Naive B cell (primary cell): ENCODE results near the gene LDAF1. TPM values are rescaled to one million over a fixed set of nuclear protein-coding genes. Genes with fewer than 3 reads are reported as not detected.
"Not testable (repeated sequence)": the region's sequence is repeated elsewhere in the genome, so short reads cannot be mapped to it uniquely, and the experiment has no call there.

Source experiments
- ATAC-seq, 2 donors: fragments of 150-1000 bp; cut with Tn5 transposase; 2 replicates each; pipeline ENCODE4 v1.10.0; 2021; ENCODE audit warnings: low read depth in 2 of 2, mild to moderate bottlenecking in 2 of 2, moderate library complexity in 2 of 2
- DNase-seq: peaks from one replicate; pipeline ENCODE4 v3.0.0; 2022
- H3K27ac Mint-ChIP-seq, 6 donors: one replicate each; pipeline ENCODE4 v1.8.0; 2020 to 2022; ENCODE audit warnings: mild to moderate bottlenecking in 6 of 6, mixed read lengths in 6 of 6, moderate library complexity in 5 of 6, inconsistent platforms in 2 of 6
- H3K27me3 Mint-ChIP-seq, 3 donors: one replicate each; pipeline ENCODE4 v1.8.0; 2021 to 2022; ENCODE audit warnings: mixed read lengths in 3 of 3, mild to moderate bottlenecking in 1 of 3
- H3K36me3 Mint-ChIP-seq, 2 donors: one replicate each; pipeline ENCODE4 v1.8.0; 2020 to 2022; ENCODE audit warnings: mixed read lengths in 2 of 2, inconsistent platforms in 1 of 2, mild to moderate bottlenecking in 1 of 2
- H3K4me1 Mint-ChIP-seq, 3 donors: one replicate each; pipeline ENCODE4 v1.8.0; 2020 to 2022; ENCODE audit warnings: mixed read lengths in 3 of 3, inconsistent platforms in 1 of 3, mild to moderate bottlenecking in 1 of 3, moderate library complexity in 1 of 3
- H3K4me3 Mint-ChIP-seq, 8 donors: one replicate each; pipeline ENCODE4 v1.8.0; 2020 to 2022; ENCODE audit warnings: mild to moderate bottlenecking in 8 of 8, mixed read lengths in 8 of 8, moderate library complexity in 8 of 8, inconsistent platforms in 2 of 8
- H3K9me3 Mint-ChIP-seq, 7 donors: one replicate each; pipeline ENCODE4 v1.8.0; 2020 to 2022; ENCODE audit warnings: mixed read lengths in 7 of 7, mild to moderate bottlenecking in 5 of 7, inconsistent platforms in 2 of 7, moderate library complexity in 1 of 7
- polyA plus RNA-seq, 6 donors: library from polyadenylated mRNA; unstranded; fragments of 300-500 nt; fragmentation: Illumina TruSeq; gene quantifications; one replicate each; pipeline ENCODE4 v1.2.3, GENCODE V29; 2021; ENCODE audit warnings: low read depth in 6 of 6

LDAF1 gene
- polyA plus RNA-seq, 6 donors from 2014 or later: 18.3 to 30.6 (median 22.0) TPM

- ATAC-seq (no peak), DNase-seq (no peak)
- Mint-ChIP-seq H3K4me3 (no peak overlapping the region), H3K27me3 (no peaks in the 10 kb centered on the region), H3K9me3 (no peaks in the 10 kb centered on the region), H3K27ac (no peak overlapping the region), H3K36me3 (peaks cover 11 to 24% of the 10 kb centered on the region in 2 donors), H3K4me1 (peaks cover 0 to 5% (median 3%) of the 10 kb centered on the region in 3 donors)
These were observed 8.9 kb downstream of the LDAF1 start for GRCh38 chr16:21167360-21167759.

- DNase-seq: no peak
These were observed 9.6 kb downstream of the LDAF1 start for GRCh38 chr16:21167929-21168602.

GRCh38 chr16:21169249-21169981 is 10.9 kb downstream of the LDAF1 start:
- ATAC-seq: no peak
- Mint-ChIP-seq H3K27ac (peak overlapping the region in 1 of 6 donors; percentile 44), H3K36me3 (peaks cover 19 to 30% of the 10 kb centered on the region in 2 donors)

More at GRCh38 chr16:21167929-21168602, 9.6 kb downstream of the LDAF1 start:
- Mint-ChIP-seq H3K27me3 (no peaks in the 10 kb centered on the region), H3K27ac (no peak overlapping the region), H3K4me3 (peak overlapping the region in 1 of 8 donors; percentile 25), H3K36me3 (peaks cover 18 to 28% of the 10 kb centered on the region in 2 donors), H3K4me1 (peaks cover 0 to 5% (median under 1%) of the 10 kb centered on the region in 3 donors), H3K9me3 (no peaks in the 10 kb centered on the region)
- no peak for ATAC-seq

GRCh38 chr16:21170116-21170515 is 11.6 kb downstream of the LDAF1 start:
- H3K27me3 Mint-ChIP-seq, H3K9me3 Mint-ChIP-seq, DNase-seq, H3K4me1 Mint-ChIP-seq, ATAC-seq, H3K4me3 Mint-ChIP-seq: not testable (repeated sequence)
- Mint-ChIP-seq H3K27ac (peak overlapping the region in 1 of 6 donors; percentile 73), H3K36me3 (peaks cover 19 to 24% of the 10 kb centered on the region in 2 donors)

More at GRCh38 chr16:21169249-21169981, 10.9 kb downstream of the LDAF1 start:
- no peaks in the 10 kb centered on the region for H3K9me3 Mint-ChIP-seq
- H3K27me3 Mint-ChIP-seq: no peaks in the 10 kb centered on the region
- H3K4me1 Mint-ChIP-seq: peaks cover 0 to 5% (median 0%) of the 10 kb centered on the region in 3 donors
- H3K4me3 Mint-ChIP-seq: no peak overlapping the region
- DNase-seq: no peak

GRCh38 chr16:21172650-21173049 is 14.2 kb downstream of the LDAF1 start:
- DNase-seq (no peak), ATAC-seq (no peak)
- Mint-ChIP-seq H3K4me3 (no peak overlapping the region), H3K36me3 (peaks cover 19 to 32% of the 10 kb centered on the region in 2 donors), H3K27me3 (no peaks in the 10 kb centered on the region), H3K4me1 (no peaks in the 10 kb centered on the region), H3K9me3 (no peaks in the 10 kb centered on the region), H3K27ac (no peak overlapping the region)

GRCh38 chr16:21175397-21175796 is 16.9 kb downstream of the LDAF1 start:
- H3K27ac Mint-ChIP-seq: no peak overlapping the region
- DNase-seq: no peak
- peaks cover 27 to 45% of the 10 kb centered on the region in 2 donors for H3K36me3 Mint-ChIP-seq
- no peaks in the 10 kb centered on the region for H3K27me3 Mint-ChIP-seq
- H3K9me3 Mint-ChIP-seq: peaks cover 0 to 4% (median 0%) of the 10 kb centered on the region in 7 donors
- ATAC-seq: no peak
- no peaks in the 10 kb centered on the region for H3K4me1 Mint-ChIP-seq
- H3K4me3 Mint-ChIP-seq: no peak overlapping the region

GRCh38 chr16:21179126-21179982 is 20.9 kb downstream of the LDAF1 start:
- H3K27me3 Mint-ChIP-seq: no peaks in the 10 kb centered on the region
- ATAC-seq: no peak
- H3K27ac Mint-ChIP-seq: no peak overlapping the region
- H3K4me1 Mint-ChIP-seq: peaks cover 1 to 2% (median 2%) of the 10 kb centered on the region in 3 donors
- DNase-seq: no peak
- no peak overlapping the region for H3K4me3 Mint-ChIP-seq
- peaks cover 31 to 43% of the 10 kb centered on the region in 2 donors for H3K36me3 Mint-ChIP-seq
- H3K9me3 Mint-ChIP-seq: peaks cover under 1 to 13% (median 7%) of the 10 kb centered on the region in 7 donors

- Mint-ChIP-seq H3K4me3 (no peak overlapping the region), H3K27ac (no peak overlapping the region), H3K27me3 (no peaks in the 10 kb centered on the region), H3K9me3 (peaks cover 7 to 17% (median 12%) of the 10 kb centered on the region in 7 donors), H3K36me3 (peaks cover 37 to 49% of the 10 kb centered on the region in 2 donors), H3K4me1 (peaks cover 8 to 9% (median 8%) of the 10 kb centered on the region in 3 donors)
- DNase-seq (no peak), ATAC-seq (no peak)
These were observed 21.5 kb downstream of the LDAF1 start for GRCh38 chr16:21179983-21180365.

- no peak for ATAC-seq
- H3K9me3 Mint-ChIP-seq: peaks cover 11 to 28% (median 17%) of the 10 kb centered on the region in 7 donors
- H3K4me1 Mint-ChIP-seq: peaks cover 14 to 18% (median 17%) of the 10 kb centered on the region in 3 donors
- peaks cover 29 to 33% of the 10 kb centered on the region in 2 donors for H3K36me3 Mint-ChIP-seq
- no peak for DNase-seq
- no peak overlapping the region for H3K4me3 Mint-ChIP-seq
- no peaks in the 10 kb centered on the region for H3K27me3 Mint-ChIP-seq
- H3K27ac Mint-ChIP-seq: peak overlapping the region in 2 of 6 donors; percentile 54 to 79
These were observed 25.5 kb downstream of the LDAF1 start for GRCh38 chr16:21183995-21184394.

GRCh38 chr16:21184834-21185233 is 26.4 kb downstream of the LDAF1 start:
- Mint-ChIP-seq H3K4me1 (peaks cover 14 to 21% (median 17%) of the 10 kb centered on the region in 3 donors), H3K36me3 (peaks cover 27 to 32% of the 10 kb centered on the region in 2 donors), H3K9me3 (peaks cover 11 to 28% (median 16%) of the 10 kb centered on the region in 7 donors), H3K27ac (peak overlapping the region in 5 of 6 donors; percentile 48 to 91 (median 75)), H3K4me3 (no peak overlapping the region), H3K27me3 (no peaks in the 10 kb centered on the region)
- ATAC-seq: peak; percentile 67 to 72
- peak; percentile 19 for DNase-seq

- no peak for DNase-seq
- H3K27me3 Mint-ChIP-seq: no peaks in the 10 kb centered on the region
- ATAC-seq: no peak
- H3K9me3 Mint-ChIP-seq: peaks cover 11 to 32% (median 16%) of the 10 kb centered on the region in 7 donors
- H3K4me3 Mint-ChIP-seq: no peak overlapping the region
- peaks cover 14 to 21% (median 17%) of the 10 kb centered on the region in 3 donors for H3K4me1 Mint-ChIP-seq
- peak overlapping the region in 1 of 6 donors; percentile 57 for H3K27ac Mint-ChIP-seq
- peaks cover 23 to 29% of the 10 kb centered on the region in 2 donors for H3K36me3 Mint-ChIP-seq
These were observed 27.3 kb downstream of the LDAF1 start for GRCh38 chr16:21185659-21186325.

- no peak for DNase-seq
- ATAC-seq: no peak
- Mint-ChIP-seq H3K4me1 (peaks cover 14 to 21% (median 17%) of the 10 kb centered on the region in 3 donors), H3K4me3 (no peak overlapping the region), H3K27me3 (no peaks in the 10 kb centered on the region), H3K36me3 (peaks cover 18 to 24% of the 10 kb centered on the region in 2 donors), H3K27ac (no peak overlapping the region), H3K9me3 (peaks cover 11 to 32% (median 16%) of the 10 kb centered on the region in 7 donors)
These were observed 27.8 kb downstream of the LDAF1 start for GRCh38 chr16:21186326-21186691.
